ENCODE results near the gene SPEG.

GRCh38 chr2:219496247-219496824, 61.7 kb downstream of the SPEG start:
- TF ChIP-seq NFYB (CRISPR knock-in tag; conservative IDR thresholded peaks at IDR 0.05; ENCODE audit: low read depth) (no peak), JUN (CRISPR knock-in tag; IDR thresholded peaks at IDR 0.05) (no peak), USF2 (CRISPR knock-in tag; IDR thresholded peaks at IDR 0.05) (no peak), MAX (CRISPR knock-in tag; IDR thresholded peaks at IDR 0.05) (no peak), MXD4 (CRISPR knock-in tag; IDR thresholded peaks at IDR 0.05; ENCODE audit: borderline replicate concordance) (no peak), GTF2I (CRISPR knock-in tag; conservative IDR thresholded peaks at IDR 0.05) (no peak), OVOL2 (CRISPR knock-in tag; IDR thresholded peaks at IDR 0.05; ENCODE audit: borderline replicate concordance) (no peak), AFF4 (CRISPR knock-in tag; IDR thresholded peaks at IDR 0.05; ENCODE audit: borderline replicate concordance) (no peak)
- TF ChIP-seq, protein P1, sequence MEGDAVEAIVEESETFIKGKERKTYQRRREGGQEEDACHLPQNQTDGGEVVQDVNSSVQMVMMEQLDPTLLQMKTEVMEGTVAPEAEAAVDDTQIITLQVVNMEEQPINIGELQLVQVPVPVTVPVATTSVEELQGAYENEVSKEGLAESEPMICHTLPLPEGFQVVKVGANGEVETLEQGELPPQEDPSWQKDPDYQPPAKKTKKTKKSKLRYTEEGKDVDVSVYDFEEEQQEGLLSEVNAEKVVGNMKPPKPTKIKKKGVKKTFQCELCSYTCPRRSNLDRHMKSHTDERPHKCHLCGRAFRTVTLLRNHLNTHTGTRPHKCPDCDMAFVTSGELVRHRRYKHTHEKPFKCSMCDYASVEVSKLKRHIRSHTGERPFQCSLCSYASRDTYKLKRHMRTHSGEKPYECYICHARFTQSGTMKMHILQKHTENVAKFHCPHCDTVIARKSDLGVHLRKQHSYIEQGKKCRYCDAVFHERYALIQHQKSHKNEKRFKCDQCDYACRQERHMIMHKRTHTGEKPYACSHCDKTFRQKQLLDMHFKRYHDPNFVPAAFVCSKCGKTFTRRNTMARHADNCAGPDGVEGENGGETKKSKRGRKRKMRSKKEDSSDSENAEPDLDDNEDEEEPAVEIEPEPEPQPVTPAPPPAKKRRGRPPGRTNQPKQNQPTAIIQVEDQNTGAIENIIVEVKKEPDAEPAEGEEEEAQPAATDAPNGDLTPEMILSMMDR (IDR thresholded peaks at IDR 0.05), result no peak
- TF ChIP-seq, protein P2, sequence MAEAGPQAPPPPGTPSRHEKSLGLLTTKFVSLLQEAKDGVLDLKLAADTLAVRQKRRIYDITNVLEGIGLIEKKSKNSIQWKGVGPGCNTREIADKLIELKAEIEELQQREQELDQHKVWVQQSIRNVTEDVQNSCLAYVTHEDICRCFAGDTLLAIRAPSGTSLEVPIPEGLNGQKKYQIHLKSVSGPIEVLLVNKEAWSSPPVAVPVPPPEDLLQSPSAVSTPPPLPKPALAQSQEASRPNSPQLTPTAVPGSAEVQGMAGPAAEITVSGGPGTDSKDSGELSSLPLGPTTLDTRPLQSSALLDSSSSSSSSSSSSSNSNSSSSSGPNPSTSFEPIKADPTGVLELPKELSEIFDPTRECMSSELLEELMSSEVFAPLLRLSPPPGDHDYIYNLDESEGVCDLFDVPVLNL (CRISPR knock-in tag; IDR thresholded peaks at IDR 0.05; ENCODE audit: borderline replicate concordance, low read depth), result no peak
